ENCODE data around the gene ATF6B.
"Not testable (repeated sequence)": the region's sequence is repeated elsewhere in the genome, so short reads cannot be mapped to it uniquely, and the experiment has no call there.

The ATF6B gene

DNA sequence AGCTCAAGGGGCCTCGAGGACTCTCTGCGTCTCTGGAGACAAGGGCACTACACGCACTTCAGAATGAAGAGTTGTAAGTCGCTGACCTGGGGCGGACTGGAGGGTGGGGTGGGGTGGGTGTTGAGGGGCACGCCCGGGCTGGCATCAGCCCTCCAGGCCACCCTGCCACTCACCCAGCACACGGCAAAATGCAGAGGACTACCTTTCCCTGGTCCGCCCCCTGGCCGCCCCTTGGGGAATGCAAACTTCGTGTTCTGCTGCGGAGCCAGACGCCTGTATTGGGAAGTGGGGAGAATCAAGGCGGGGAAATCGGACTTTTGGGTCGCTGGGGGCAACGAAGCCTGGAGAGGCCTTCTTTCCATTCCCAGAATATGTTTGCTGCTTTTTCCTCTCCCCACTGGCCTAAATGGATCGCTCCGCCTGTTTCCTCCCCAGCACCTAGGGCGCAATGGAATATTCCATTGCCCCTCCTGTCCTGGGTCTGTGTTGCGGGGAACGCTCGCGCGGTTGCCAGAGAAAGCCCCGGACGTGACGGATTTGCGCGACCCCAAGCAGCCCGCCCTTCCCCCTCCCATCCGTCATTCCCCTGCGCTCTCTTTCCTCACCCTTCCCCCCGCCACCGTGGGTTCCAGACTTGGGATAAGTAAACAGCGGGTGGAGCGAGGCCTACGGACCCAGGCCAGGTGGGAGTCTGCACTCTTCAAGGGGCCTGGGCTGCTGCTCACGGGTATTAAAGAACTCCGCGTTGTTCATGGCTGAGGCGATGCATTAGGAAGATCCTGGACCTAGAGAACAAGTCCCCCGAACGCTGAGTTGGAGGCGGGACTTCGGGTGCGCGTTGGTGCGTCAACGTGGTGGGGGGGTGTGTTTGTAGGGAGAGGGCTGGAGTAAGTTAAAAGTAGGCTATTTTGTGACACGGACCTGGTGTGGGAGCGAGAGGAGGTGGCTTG, 25.8 kb upstream of the ATF6B start, which contains the start of gene PPT2:
Gene PPT2, plus strand, starts transcription at position 578 of the 950 bp plus-strand sequence. CDS start 454 bp downstream, outside the sequence.
- peak; percentile 68 for DNase-seq

DNA sequence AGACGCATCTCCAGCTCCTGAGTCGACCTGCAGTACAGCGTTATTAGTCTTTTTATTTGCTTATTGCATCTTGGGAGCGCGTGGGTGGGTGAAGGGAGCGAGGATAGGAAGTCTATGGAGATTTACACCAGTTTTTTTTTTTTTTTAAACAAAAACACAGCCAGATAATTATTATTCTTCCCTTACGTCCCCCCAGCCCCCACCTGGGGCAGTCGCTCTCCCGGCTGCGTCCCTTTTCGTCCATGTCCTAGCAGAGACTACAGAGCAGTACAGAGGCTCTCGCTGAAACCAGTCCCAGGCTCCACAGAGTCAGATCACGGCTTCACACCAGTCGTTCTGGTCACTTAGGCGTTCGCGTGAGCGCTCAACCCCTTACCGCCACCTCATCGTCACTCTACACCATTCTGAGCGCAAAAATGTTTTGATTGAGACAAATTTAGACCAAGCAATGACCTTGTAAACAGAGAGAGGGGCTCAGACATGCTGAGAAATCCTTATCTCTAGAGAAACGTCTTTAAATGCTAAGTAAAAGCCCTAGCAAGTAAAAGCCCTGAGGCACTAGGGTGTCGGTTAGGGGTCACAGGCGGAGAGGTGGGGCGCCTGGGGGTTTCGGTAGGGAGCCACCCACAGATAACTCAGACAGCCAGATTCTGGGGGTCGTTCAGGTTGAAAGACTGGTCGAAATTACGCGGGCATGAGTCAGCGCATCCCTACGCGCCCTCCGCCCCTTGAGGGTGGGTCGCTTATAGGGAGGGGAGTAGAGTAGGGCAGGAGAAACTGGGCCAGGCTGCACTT, 24.9 kb upstream of the ATF6B start:
- DNase-seq: no peak

DNA sequence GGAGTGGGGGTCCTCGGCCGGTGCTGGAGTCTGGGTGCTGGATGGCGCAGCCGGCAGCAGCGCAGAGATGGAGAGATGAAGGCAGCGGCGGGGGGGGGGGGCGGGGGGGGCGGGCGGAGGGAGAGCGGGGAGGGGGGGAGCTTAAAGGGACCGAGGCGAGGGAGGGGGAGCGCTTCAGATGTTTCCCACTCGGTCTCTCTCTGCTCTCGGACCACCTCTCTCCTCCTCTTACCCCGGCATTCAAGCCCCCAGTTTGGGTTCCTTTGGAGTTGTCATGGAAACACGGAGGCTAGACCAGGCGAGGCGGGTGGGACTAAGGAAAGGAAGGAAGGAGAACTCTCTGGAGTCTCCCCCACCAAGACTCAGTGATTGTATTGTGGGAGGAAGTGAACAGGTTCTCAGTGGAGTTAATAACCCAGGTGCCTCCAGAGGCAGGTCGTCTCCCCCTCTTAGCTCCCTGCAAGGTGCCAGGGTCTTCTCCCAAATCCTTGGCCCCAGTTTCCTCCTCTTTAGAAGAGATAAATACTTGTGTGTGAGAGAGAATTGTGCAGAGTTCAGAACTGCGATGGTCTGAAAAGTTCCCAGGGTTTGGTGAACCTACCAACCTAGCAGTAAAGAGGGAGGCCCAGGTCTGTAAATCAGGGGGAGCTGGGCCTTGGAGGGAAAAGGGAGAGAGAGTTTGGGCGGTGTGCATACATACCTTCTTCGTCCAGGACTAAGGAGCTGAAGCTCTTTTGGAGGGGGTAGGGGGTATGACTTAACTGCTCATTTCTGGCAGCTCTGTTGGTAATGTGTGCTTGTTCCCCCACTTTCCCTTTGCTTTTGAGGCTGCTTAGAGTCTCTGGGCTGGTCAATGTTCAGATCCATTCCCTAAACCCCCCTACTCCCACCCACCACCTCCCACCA, 24.1 kb upstream of the ATF6B start, which contains the start of gene PRRT1:
Gene PRRT1, minus strand, starts transcription at position 77 of the 906 bp plus-strand sequence. CDS start 112 bp downstream, outside the sequence.
- DNase-seq: no peak

DNA sequence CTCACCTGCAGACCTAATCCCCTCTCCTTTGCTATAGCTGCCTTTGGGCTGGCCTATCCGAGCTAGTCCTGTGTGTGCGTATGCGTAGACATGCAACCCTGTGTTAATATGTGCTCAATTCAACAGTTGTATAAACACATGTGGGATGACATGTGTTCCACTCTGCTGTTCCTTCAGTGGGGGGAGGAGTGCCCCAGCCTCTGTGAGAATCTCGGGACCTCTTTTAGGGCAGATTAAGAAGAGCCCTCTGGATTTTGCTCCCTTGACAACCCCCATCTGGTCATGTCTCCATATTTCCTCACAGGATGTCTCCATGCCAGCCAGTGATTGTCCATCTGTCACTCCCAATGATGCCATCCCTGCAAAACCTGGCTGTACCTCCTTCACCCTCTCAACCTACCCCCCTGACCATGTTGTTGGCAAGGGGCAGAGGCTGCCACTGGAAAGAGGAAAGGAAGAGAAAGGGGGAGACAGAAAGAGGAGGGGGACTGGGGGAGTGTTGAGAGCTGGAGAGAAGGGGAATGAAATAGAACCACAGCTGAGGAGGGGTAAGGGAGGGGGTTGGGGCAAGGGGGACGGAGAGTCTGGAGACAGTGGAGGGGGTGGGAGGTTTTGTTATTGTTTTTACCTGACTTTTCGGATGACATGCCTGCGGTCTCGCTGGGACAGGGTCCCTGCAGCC, 23.3 kb upstream of the ATF6B start:
- DNase-seq: no peak

DNA sequence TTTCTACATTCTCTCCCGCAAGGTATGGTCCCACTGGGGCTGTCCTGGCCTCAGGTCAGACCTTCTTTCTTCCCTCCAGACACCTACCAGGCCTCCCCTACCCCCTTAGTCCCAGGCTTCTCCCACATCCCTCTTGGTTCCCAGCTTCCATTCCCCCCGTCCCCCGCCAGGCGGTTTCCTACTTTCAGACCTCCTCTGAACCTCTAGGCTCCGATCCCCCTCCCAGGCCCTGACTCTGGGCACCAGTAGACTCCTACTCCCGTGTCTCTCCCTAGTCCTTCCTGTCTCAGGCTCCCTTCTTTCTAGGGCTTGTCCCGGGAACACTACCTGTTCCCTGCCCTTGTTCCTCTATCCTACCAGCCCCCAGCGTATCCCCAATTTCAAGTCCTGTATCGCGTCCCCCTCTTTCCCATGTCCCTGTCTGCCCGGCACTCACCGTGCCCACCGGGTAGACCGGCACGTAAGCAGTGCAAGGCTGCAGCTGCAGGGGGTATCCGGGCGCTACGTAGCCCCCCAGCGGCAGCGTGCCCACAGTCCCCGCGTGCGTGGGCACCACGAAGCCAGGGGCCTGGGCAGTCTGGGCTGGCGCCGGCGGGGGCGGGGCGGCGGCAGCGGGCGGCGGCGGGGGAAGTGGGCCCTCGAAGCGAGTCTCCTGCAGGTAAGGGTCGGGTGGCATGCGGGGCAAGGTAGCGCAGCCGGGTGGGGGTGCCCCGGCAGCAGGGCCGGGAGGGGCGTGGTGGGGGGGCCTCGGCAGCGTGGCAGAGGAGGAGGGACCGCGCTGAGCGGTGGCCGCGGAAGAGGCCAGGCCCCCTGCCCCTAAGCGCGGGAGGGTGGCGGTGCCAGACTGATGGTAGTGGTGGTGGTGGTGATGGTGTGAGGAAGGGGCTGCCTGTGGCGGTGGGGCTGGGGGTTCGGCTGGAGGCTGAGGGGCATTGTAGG, 22.2 kb upstream of the ATF6B start:
- no peak for DNase-seq

DNA sequence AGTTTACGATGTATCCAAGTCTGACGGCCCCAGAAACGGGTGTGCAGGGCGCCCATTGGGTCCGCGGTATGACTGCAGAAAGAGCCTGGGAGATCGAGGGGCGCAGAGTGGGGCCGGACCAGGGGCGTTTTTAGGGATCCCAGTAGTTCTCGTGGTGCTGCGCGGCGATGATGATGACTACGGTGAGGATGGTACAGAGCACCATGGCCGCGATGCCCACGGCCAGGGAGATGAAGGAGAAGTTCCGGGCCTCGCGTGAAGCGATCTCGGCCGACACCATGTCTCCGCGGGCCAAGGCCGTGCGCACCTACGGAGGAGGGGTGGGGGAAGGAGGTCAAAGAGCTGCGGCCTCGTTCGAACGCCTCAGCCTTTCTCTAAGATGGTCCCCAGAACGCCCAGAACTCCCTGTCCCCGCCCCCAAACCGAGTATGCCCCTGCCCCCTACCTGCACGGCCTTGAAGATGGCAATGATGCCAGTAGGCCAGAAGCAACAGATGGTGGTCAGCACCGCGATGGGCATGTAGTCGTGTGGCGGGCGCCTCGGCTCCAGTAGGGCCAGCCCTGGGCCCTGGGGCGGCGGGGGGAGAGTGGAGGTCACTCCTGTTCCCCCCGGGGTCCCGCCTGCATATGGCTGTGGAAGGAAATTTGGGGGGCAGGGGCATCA, 21.2 kb upstream of the ATF6B start:
- no peak for DNase-seq

DNA sequence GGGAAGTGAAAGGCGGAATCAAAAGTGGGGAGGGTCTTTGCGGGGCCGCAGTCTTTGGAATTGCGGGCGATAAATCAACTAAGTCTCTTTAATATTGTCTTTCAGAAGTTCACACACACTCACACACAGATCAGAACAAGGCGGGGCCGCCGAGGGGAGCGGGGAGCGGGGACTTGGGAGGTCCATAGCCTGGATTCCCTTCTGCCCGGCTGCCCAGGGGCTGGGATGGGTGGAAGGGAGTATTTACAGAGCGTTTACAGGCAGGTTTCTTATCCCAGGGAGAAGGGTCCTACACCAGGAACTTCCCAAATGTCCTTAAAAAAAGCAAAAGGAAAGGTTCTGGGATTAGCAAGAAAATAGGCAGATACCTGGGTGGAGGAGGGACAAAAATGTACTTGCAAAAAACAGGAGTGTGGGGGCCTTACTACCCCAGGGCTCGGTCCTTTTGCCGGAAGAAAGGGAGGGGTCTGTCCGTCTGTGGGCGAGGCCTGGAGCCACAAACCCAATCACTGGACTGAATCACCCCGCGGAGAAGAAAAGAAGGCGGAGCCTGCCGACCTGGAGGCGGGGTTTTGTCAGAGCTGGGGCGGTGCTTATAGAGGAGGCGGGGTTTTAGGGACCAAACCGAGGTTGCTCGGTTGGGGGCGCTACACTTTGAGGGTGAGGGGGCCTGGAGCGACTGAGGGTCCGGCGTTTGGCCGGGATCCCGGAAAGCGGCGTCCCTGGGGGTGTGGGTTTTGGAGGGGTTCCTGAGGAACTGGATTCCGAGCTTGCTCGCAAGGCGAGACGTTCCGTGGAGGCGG, 20.4 kb upstream of the ATF6B start:
- DNase-seq: peak; percentile 69

DNA sequence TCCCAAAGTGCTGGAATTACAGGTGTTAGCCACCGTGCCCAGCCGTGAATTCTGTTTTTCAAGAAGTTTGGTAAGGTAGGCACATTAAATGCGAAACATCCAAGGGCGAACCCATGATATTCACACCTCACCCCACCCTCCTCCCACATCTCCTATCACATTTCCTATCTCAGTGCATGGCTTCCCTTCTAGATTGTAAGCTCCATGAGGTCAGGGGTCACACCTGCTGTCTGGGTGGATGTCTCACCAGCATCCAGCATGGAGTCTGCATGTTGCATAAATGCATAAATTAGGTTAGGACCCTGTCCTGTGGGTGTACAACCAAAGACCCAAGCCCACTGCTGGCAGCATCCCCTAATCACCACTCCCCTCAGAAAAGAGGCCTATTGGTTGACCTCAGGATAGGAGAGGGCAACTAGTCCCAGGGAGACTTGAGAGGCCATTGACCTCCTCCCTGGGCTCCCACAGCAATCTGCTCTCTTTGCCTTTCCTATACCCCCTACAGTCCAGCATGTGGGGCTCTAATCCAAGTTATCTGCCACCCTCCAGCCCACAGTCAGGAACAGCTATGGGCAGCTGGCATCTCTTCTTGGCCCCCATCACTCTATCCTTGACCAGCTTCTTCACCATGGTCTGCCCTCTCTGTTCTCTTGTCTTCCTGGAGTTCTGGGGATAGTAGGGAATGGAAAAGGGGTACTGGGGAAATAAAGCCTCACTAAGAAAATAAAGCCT, 19.5 kb upstream of the ATF6B start:
- DNase-seq: no peak

DNA sequence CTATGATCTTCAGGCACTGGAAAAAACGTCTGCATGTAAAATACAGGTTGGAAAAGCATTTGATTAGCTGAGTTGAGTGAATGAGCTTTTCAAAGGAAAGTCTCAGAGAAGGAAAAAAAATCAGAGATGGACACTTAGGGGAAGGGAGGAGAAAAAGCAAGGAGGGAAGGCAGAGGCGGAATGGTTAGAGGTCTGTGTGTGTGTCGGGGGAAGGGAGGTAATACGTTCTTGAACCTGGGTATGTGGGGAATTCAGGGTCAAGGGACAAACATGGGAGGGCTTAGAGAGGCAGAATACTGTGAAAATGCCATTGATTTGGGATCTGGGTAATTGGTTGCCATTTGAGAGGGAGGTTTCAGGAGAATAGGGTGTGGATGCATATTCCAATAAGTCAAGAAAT, 18.6 kb upstream of the ATF6B start:
- DNase-seq: no peak

DNA sequence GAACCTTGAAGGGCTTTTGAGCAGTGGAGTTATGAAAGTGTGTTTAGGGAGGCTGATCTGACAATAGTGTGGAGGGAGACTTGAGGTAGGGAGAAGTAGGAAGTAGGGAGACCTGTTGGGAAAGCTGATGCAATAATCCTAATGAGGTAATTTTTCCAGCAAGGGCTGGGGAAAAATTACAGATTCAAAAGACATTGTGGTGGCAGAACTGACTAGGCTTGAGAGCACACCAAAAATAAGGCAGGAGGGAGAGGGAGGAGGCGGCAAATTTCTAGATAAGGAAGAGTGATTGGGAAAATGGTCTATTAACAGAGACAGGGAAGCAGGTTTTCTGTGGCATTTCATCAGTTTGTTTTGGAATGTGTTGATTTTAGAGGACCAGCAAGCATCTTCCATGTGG, 18.2 kb upstream of the ATF6B start:
- DNase-seq: no peak

DNA sequence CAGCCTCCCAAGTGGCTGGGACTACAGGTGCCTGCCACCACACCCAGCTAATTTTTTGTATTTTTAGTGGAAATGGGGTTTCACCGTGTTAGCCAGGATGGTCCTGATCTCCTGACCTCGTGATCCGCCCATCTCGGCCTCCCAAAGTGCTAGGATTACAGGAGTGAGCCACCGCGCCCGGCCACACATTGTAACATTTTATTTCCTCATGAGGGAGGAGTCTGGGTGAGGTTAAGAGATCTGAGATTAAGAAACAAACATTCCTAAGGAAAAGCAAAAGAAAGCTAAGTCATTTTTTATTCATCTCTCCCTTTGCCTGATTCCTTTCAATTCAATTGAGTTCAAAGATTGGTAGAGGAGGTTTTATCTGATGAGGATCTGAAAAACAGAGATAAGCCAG, 16.2 kb upstream of the ATF6B start:
- DNase-seq: not testable (repeated sequence)

DNA sequence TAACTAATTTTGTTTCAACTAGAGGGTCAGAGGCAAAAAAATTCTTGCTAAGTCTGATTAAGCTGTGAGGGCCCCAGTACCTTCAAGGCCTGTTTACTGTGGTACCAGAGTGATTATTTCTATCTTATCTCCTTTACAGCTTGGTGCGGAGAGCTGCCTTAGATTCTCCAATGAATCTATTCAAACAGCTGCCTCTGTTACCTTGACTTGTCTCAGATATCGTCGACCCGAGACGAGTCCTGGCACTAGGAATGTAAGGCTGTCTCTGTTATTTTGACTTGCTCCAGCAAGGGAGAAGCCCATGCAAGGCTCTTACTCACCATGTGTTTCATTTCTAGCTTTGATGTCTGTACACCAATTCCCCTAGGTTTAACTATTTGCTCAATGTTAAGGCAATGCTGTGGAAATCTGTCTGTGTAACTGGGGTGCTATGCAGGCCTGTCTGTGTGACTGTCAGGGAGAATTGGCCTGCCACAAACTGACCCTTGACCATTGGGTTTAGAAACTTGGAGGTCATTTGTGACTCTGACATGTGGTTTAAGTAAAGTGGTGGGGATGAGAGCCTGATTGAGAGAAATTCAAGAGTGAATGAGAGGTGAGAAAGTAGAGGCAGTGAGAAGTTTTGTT, 12.5 kb upstream of the ATF6B start:
- DNase-seq: no peak

DNA sequence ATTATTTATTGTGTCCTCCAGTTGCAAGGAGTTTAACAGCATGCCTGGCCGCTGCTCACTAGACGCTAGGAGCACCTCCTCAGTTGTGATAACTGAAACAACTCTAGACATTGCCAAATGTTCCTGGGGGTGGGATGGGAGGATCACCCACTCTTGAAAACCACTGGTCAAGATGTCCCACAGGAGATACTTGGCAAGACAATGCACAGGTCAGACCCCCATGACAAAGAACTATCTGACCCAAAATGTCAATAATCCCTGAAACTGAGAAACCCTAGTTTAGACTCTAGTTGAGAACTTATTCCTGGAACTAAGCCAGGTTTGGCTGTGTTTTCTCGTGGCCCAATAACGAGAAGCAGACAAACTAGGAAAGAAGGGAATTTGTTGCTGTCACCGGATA, 11.5 kb upstream of the ATF6B start:
- DNase-seq: no peak

DNA sequence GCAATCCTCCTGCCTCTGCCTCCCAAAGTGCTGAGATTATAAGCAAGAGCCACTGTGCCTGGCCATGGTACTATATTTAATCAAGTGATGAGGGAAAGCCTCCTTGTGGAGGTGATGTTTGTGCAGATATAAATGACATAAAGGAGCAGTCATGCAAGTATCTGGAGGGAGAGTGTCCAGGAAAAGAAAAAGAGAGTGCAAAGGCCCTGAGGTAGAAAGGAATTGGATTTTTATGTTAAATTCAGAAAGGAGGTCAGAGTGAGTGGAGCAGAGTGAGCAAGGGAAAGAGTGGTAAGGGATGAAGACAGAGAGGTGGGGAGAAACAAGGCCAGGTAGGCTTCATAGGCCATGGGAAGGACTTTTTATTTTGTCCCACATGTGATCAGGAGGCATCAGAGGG, 9.4 kb upstream of the ATF6B start:
- no peak for DNase-seq

DNA sequence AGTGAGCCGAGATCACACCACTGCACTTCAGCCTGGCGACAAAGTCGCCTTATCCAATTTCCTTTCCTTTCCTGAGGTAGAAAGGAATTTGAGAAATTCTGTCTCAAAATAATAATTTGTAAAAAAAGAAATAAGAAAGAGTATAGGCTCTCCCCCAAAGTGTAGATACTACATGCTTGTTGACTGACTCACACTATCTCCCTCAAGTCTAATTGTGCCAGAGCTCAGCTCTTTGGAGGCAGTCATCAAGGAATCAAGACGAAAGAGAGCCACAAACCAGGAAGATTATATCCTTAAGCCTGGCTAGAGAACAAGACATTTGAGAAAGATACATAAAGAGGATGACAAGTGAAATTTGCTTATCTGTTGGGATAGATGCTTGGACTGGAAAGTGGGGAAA, 5.7 kb upstream of the ATF6B start:
- no peak for DNase-seq

DNA sequence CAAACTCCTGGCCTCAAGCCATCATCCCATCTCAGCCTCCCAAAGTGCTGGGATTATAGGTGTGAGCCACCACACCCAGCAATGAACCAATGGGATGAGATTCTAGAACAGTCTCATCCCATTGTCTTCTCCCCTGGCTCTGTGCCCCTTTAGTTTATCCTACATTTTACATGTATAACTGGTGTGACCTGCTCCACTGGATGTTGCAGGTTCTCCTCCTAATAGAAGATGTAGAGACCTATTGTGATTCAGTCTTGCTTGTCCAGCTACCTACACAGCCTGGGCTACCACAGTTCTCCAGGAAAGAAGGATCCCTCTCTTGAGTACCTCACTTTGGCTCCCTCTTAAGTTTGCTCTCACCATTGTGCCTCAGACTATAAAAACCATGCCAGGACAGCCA, 4.1 kb upstream of the ATF6B start:
- DNase-seq: no peak

DNA sequence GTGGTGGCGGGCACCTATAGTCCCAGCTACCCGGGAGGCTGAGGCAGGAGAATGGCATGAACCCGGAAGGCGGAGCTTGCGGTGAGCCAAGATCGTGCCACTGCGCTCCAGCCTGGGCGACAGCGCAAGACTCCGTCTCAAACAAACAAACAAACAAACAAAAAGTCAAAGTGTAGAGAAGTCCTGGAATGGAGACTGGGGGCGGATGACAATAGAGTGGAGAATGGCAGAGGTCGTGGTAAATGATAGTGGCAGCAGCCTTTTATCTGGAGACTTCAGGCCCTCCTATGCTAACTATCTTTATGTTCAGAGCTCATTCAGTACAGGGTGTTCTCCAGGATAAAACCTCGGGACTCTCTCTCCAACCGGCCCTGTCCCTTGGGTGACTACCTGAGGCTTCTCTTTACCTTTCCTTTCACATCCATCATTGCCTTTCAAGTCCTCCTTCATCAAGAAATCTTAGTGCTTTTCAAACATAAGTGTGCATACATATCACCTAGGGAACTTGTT, 3.4 kb upstream of the ATF6B start:
- no peak for DNase-seq

All from activated gamma-delta T cell treated with Interleukin-2 at 50 U/mL for 16 hours (primary cell).